GM19240 (cell line): Measurements from ENCODE around the gene DLGAP1.
"Not testable (repeated sequence)": the region's sequence is repeated elsewhere in the genome, so short reads cannot be mapped to it uniquely, and the experiment has no call there.

ENCODE experiments used
- DNase-seq: peaks from one replicate; pipeline ENCODE4 v3.0.0; 2011; ENCODE audit warnings: low spot score; ENCODE audit not compliant: insufficient read length

DLGAP1 gene

GRCh38 chr18:3610188-3610708 lies 844.9 kb downstream of the DLGAP1 start:
- DNase-seq = no peak

GRCh38 chr18:3608488-3608887 lies 846.6 kb downstream of the DLGAP1 start:
- DNase-seq = no peak

- DNase-seq = not testable (repeated sequence)
Observed at GRCh38 chr18:3608099-3608453, 847.0 kb downstream of the DLGAP1 start.

DNA sequence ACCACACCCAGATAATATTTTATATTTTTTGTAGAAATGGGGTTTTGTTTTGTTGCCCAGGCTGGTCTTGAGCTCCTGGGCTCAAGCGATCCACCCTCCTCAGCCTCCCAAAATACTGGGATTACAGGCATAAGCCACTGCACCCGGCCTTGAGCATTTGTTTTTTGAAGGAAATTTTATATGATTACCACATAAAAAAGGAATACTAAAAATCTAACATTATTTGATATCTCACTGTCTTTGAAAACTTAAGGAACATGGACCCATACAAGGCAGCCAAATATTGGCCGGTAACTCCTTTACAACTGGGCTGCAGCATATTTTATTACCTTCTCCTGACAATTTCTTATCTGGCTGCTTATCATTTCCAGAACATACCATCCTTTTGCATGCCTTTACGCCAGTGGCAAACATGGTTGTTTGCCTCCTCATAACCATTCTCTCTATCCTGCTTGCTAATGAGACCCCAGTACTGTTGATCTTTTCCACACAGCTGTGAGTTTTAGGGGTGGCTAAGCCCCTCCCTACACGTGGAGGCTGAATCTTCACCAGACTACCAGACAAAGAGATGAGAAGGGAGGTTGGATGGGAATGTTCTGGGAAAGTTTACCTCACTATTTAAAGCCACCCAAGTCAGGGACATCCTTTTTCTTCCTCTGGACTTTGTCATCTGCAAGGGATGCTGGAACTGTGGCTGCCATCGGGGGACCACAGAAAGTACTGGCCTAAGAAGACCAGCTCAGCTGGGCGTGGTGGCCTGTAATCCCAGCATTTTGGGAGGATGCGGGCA lies 847.6 kb downstream of the DLGAP1 start:
- DNase-seq = no peak

DNA sequence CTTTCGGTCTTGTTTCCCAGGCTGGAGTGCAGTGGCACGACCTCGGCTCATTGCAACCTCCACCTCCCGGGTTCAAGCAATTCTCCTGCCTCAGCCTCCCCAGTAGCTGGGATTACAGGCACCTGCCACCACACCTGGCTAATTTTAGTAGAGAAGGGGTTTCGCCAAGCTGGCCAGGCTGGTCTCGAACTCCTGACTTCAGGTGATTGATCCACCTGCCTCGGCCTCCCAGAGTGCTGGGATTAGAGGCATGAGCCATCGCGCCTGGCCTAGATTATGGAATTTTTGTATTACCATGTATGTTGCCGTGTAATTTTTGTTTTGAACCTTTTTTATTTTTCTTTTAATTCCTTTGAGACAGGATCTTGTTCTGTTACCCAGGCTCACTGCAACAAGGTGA lies 848.2 kb downstream of the DLGAP1 start:
- DNase-seq = not testable (repeated sequence)

DNA sequence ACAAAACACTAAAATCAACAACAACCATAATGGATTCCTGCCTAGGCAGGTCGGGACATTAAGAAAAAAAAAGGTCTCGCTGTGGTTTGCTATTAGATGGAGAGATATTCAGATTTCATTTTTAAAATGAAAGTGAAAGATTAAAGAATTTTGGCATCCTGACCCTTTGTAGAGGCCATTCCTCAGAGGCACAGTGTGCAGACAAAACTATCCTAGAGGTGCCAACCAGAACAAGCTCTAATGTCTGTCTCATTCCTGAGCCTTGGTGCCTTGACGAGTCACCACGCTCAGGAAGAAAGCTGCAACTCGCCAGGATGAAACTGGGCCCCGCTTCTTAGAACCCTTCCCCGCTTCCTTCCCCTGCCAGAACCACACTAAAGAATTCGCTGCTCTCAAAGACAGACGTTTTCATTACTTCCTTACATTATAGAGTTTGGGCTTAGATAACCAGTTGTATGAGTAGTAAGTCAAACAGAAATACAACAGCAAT lies 849.1 kb downstream of the DLGAP1 start:
- no peak for DNase-seq

GRCh38 chr18:3605486-3605952 lies 849.6 kb downstream of the DLGAP1 start:
- no peak for DNase-seq

GRCh38 chr18:3604498-3605408 lies 850.4 kb downstream of the DLGAP1 start:
- DNase-seq = no peak

DNA sequence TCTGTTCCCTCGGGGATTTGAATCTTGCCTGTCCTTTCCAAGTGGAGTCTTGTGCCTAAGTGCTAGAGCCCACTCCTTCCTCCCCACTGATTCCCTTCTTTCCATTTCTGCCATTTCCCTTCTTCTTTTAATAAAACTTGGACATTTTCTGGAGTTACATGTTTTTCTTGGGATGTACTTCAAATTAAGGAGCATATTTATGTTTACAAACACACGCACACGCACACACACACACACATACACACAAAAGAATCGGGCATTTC lies 850.9 kb downstream of the DLGAP1 start:
- DNase-seq = no peak

DNA sequence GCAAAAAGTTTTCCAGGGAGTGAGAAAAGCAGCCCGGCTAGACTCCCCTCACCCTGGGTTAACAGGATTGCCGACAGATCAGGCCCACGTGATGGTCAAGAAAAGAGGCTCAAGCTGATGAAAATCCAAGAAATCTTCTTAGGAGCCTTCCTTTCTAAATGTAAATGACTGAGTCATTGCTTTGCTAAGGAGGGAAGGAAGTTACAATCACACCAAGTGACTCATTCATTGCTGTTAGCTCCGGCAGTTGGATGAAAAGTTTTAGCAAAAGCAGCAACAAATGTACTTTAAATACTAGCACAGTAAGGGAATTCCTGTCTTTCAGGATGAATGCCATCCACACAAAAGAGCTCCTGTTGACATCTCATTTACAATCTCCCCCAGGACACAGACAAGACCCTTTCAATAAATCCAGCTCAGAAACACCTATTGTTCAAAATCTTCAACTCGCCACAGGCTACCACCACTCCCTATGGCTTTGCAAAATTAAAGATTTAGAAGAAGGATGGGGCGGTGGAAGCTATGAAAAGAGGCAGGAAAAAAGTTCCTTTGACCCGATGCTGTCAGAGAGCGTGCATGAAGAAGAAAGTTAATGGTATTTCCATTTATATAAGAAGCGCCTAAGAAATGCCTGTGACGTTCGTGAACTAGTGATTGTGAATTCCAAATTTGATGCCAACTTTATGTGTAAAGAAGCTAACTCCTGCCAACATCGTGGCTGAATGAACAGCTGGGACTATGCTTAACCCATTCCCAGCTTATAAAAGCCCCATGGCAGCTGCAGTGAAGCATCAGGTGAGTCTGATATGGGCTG lies 851.5 kb downstream of the DLGAP1 start:
- DNase-seq = no peak

DNA sequence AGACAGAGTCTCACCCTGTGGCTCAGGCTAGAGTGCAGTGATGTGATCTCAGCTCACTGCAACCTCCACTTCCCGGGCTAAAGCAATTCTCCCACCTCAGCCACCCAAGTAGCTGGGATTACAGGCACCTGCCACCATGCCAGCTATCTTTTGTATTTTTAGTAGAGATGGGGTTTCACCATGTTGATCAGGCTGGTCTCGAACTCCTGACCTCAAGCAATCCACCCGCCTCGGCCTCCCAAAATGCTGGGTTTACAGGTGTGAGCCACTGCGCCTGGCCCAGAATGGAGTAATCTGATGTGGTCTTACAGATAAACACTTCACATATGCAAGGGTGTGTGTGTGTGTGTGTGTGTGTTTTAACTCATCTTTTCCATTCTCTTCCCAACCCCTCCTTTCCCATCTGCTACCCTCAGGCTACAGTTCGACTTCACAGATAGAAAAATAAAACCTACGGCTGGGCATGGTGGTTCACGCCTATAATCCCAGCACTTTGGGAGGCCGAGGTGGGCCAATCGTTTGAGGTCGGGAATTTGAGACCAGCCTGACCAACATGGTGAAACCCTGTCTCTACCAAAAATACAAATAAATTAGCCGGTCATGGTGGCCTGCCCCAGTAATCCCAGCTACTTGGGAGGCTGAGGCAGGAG lies 853.9 kb downstream of the DLGAP1 start:
- DNase-seq = not testable (repeated sequence)

GRCh38 chr18:3599861-3600260 lies 855.2 kb downstream of the DLGAP1 start:
- no peak for DNase-seq

DNA sequence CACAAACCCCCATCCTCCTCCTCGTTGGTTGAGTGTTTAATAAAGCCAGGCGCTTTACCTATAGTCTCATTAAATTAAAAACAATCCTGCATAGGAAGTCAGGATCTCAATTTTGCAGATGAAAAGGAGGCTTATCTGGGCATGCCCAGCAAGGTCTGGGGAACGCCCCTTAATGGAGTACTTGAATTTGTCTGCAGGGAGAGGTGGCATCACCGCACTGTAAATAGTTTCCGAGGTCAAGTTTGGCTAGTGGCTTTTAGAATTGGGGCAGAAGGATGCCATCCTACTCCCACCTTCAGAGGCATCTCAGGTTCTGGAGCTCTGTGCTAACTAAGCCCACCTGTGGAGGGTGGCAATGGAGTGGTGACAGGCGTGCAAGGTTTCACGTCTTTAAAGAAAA lies 855.9 kb downstream of the DLGAP1 start:
- DNase-seq = no peak

- DNase-seq = no peak
Observed at GRCh38 chr18:3598581-3598980, 856.5 kb downstream of the DLGAP1 start.

GRCh38 chr18:3597409-3598357 lies 857.4 kb downstream of the DLGAP1 start:
- no peak for DNase-seq

DNA sequence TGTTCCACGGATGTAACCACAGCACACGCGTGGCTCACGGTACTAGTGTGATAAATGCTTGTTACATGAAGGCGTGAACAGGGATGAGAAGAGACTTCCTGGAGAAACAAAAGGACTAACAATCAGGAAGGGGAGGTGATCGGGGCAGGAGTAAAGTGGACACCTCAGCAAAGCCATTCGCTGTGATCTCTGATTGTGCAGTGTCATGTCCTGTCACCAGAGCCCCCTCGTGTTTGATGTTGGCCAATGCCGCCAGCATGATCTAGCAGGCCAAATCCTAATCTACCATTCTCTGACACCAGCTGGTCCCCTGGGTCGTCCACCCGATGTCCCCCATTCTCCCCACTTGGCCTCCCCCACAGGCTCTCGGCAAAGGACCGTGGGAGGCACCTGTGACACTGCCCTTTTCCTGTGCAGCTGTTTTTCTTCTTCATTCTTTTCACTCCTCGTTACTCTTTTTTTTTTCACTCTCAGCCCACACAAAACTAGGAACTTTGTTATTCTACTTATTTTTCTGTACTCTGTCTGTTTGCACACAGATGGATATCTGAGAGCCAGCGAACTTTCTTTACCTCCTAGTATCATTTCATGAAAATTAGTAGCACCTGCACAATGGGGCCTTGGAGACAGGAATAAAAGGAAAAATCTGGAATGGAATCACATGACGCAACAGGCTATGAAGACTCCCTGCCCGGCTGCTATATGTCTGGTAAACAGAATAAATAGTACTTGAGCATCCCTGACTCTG lies 858.3 kb downstream of the DLGAP1 start:
- DNase-seq = no peak

DNA sequence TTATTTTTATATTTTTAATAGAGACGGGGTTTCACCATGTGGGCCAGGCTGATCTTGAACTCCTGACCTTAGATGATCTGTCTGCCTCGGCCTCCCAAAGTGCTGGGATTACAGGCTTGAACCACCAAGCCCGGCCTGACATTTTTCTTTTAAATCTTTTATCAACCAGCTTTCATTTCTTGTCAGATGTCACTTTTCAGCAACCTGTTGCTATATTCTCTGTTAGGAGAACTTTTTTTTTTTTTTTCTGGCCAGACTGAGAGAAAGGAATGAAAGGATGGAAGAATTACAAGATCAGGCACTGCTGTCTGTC lies 858.8 kb downstream of the DLGAP1 start:
- no peak for DNase-seq

- no peak for DNase-seq
Observed at GRCh38 chr18:3595369-3596273, 859.5 kb downstream of the DLGAP1 start.
